ENCODE measurements around the gene PPL. TPM values are rescaled to one million over a fixed set of nuclear protein-coding genes. Genes with fewer than 3 reads are reported as not detected.
A peak's percentile ranks its signal among the peaks of the same experiment; 100 is the strongest.

PPL gene
- total and polyA plus RNA-seq, 2 of the 8 experiments (the other 6 are each of a cell fraction or from before 2014, with no cell fraction given): 11.3 to 29.5 TPM

DNA sequence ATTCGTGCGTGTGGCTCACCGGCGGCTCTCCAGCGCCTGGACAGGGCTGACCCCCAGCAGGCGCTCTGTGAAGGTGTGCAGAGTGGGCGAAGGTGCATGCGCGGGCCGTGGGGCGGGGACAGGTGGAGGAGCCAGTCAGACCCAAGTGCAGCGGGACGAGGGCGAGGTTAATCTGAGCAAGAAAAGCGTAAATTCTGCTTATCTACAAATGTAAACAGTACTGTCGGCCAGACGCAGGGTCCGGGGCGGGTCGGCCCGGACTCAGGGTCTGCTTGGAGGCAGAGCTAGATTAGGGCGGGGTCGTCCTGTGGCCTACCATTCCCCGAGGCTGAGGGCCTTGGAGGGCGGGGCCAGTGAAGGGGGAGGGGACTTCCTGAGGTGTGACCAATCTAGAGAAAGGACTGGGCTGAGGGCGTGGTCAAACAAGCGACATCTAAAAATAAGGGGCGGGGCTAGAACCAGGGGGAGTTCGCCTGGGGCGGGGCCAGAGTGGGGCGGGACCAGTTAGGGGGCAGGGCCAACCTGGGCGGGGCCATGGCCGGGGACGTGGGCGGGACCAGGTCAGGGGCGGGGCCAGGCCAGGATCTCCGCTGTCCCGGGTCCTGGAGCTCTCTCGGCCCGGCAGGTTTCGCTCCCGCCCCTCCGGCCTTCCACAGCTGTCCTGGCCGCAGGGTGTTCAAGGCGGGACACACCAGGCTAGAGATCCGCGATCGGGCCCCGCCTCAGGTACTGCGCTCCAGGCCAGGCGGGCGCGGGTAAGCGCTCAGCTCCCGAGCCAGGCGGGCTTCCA is 21.0 kb upstream of the PPL start, which contains the start of gene SEC14L5:
SEC14L5 (plus strand) TSS at position 611 of the 790 bp plus-strand sequence. CDS start 994 bp downstream, outside the sequence.
- DNase-seq (ENCODE audit: low read depth in 1 of 2, low spot score in 2 of 2) (peak; percentile 99 to 100), FAIRE-seq (peak; percentile 89)
- Histone ChIP-seq H3K4me2 (ENCODE audit: insufficient read depth in 1 of 2, low read depth in 2 of 2, low read length in 2 of 2) (peak within 1 kb of the TSS; percentile 84 to 92), H3K23ac (ENCODE audit: insufficient read length) (peak within 1 kb of the TSS; percentile 42), H2BK15ac (ENCODE audit: low read length) (peak within 1 kb of the TSS; percentile 90; the same call in 1 of the 2 replicates), H3K36me3 (ENCODE audit: control insufficient read depth in 2 of 4, insufficient read depth in 4 of 4, low read length in 3 of 4) (no peaks in the 10 kb centered on the region), H3K4me3 (ENCODE audit: extremely low read depth in 1 of 4, insufficient read depth in 2 of 4, low read depth in 3 of 4, low read length in 4 of 4) (peak within 1 kb of the TSS; percentile 42 to 76 (median 61)), H2BK20ac (ENCODE audit: low read length) (peak within 1 kb of the TSS; percentile 67), H3K18ac (ENCODE audit: extremely low read depth, low read length) (no peak within 1 kb of the TSS; the same call in 1 of the 2 replicates), H3K9me3 (ENCODE audit: insufficient read depth in 2 of 2, low read depth in 1 of 2, low read length in 1 of 2) (no peaks in the 10 kb centered on the region), H3K14ac (ENCODE audit: insufficient read length) (no peak within 1 kb of the TSS), H2AK5ac (ENCODE audit: low read depth, low read length) (0 out of 2 replicates have a peak within 1 kb of the TSS, but pooled peaks have one; percentile 68), H2AFZ (ENCODE audit: low read length) (0 out of 2 replicates have a peak within 1 kb of the TSS, but pooled peaks have one; percentile 43), H3K27me3 (replicated peaks in 1 of 4; ENCODE audit: control insufficient read depth in 3 of 4, extremely low read depth in 1 of 4, insufficient read depth in 3 of 4, low read length in 3 of 4) (no peaks in the 10 kb centered on the region; a peak in 2 of 7 replicates), H2BK12ac (ENCODE audit: low read depth, low read length) (peak within 1 kb of the TSS; percentile 90), H3K79me2 (ENCODE audit: control insufficient read depth in 1 of 2, insufficient read depth in 2 of 2, low read length in 2 of 2) (no peaks in the 10 kb centered on the region), H4K8ac (ENCODE audit: extremely low read depth, insufficient read depth, low read length) (peak within 1 kb of the TSS; percentile 87), H2BK120ac (replicated peaks; ENCODE audit: low read depth, low read length) (no peak within 1 kb of the TSS), H3K9ac (replicated peaks in 1 of 4; ENCODE audit: extremely low read depth in 1 of 4, low read depth in 3 of 4, low read length in 3 of 4) (no peak within 1 kb of the TSS; a peak in 1 of 7 replicates), H3K27ac (ENCODE audit: low read depth, low read length) (no peak within 1 kb of the TSS), H2BK5ac (ENCODE audit: low read depth, low read length) (peak within 1 kb of the TSS; percentile 82; the same call in 1 of the 2 replicates), H4K91ac (replicated peaks; ENCODE audit: insufficient read length, low read length) (peak within 1 kb of the TSS; percentile 83), H3K79me1 (ENCODE audit: low read depth, low read length) (0 out of 2 replicates have a peak, but pooled peaks cover 3% of the 10 kb centered on the region), H4K5ac (ENCODE audit: insufficient read length, low read depth, low read length) (no peak within 1 kb of the TSS), H3K4me1 (replicated peaks in 1 of 4; ENCODE audit: control insufficient read depth in 3 of 4, insufficient read depth in 4 of 4, low read length in 3 of 4) (peaks cover 0 to 10% (median 9%) of the 10 kb centered on the region in 4 experiments; a peak in 6 of 7 replicates), H3K23me2 (ENCODE audit: low read depth, low read length) (peaks cover 10% of the 10 kb centered on the region), H4K20me1 (replicated peaks in 1 of 2; ENCODE audit: control insufficient read depth in 1 of 2, insufficient read depth in 2 of 2, low read length in 2 of 2) (peaks cover 0 to 3% of the 10 kb centered on the region in 2 experiments), H3K56ac (replicated peaks; ENCODE audit: insufficient read length, low read depth, low read length) (peak within 1 kb of the TSS; percentile 9), H3K4ac (replicated peaks; ENCODE audit: insufficient read length, low read depth, low read length) (no peak within 1 kb of the TSS)
- ChIA-PET POLR2A (ENCODE audit: partially characterized antibody) (interaction anchor here (1.0 to 3.2 kb wide), 7 partner anchors 9 to 68 kb away, joined by 3 to 18 read pairs (median 5); partner anchors contain the start of gene PPL), CTCF (ENCODE audit: partially characterized antibody) (interaction anchor here (0.6 to 5.5 kb wide), 13 partner anchors 10 to 308 kb away, joined by 3 to 30 read pairs (median 4); no protein-coding TSS in a partner anchor)
- WGBS, 2 experiments (ENCODE audit: extremely low coverage in 1 of 2, insufficient coverage in 1 of 2, insufficient read length in 1 of 2, insufficient replicate concordance in 2 of 2, low coverage in 1 of 2, low lambda C conversion rate in 2 of 2, missing lambda C conversion rate in 1 of 2): 4% methylated on average over 39 of the region's 56 CpGs; no CpG with 5 or more reads in 1 of the 2 experiments
- no peak for TF ChIP-seq EGR1 (IDR thresholded peaks at IDR 0.05; ENCODE audit: borderline replicate concordance, low read depth, low read length)
- TF ChIP-seq GTF2F1 (IDR thresholded peaks at IDR 0.05; ENCODE audit: borderline replicate concordance, low read depth, low read length): no peak
- no peak for TF ChIP-seq RXRA (IDR thresholded peaks at IDR 0.05; ENCODE audit: insufficient read depth, low read depth, low read length)
- no peak for TF ChIP-seq BCL11A (IDR thresholded peaks at IDR 0.05; ENCODE audit: low read depth in 2 of 2, low read length in 2 of 2)
- TF ChIP-seq JUN (IDR thresholded peaks at IDR 0.05; ENCODE audit: low read depth, low read length): no peak
- TF ChIP-seq ASH2L (IDR thresholded peaks at IDR 0.05; ENCODE audit: low read length): peak; percentile 45
- no peak for TF ChIP-seq CHD1 (IDR thresholded peaks at IDR 0.05; ENCODE audit: low read depth, low read length)
- TF ChIP-seq CEBPB (IDR thresholded peaks at IDR 0.05; ENCODE audit: low read depth, low read length): no peak
- TF ChIP-seq TBP (IDR thresholded peaks at IDR 0.05; ENCODE audit: low read depth, low read length): no peak
- TF ChIP-seq CTBP2 (IDR thresholded peaks at IDR 0.05; ENCODE audit: borderline replicate concordance, insufficient read depth, insufficient read length, low read length): no peak
- TF ChIP-seq SP1 (IDR thresholded peaks at IDR 0.05; ENCODE audit: low read depth, low read length): 0 out of 2 replicates have a peak, but pooled peaks have one; percentile 37
- TF ChIP-seq ZNF274 (IDR thresholded peaks at IDR 0.05; ENCODE audit: borderline replicate concordance, extremely low read depth, low read length): no peak

Data from H1 (cell line).